H1 (cell line): ENCODE measurements around the gene LRP1-AS.

Experiments
- CBX5 ChIP-seq: fragments of 300-800, 300-1000 bp; sonication (generic); IDR thresholded peaks from 2 replicates; pipeline ENCODE4 v1.7.1; 2016; ENCODE audit warnings: antibody characterized with exemption, low read length, low read depth
- CTCF ChIP-seq, 3 experiments: IDR thresholded peaks; 1 replicate in 2 of 3; 2 replicates in 1 of 3; pipeline versions ENCODE4 v1.5.1 to v1.6.1; 2011; ENCODE audit warnings: low read length in 3 of 3, mild to moderate bottlenecking in 3 of 3, inconsistent platforms in 2 of 3, low read depth in 1 of 3, moderate library complexity in 1 of 3; ENCODE audit not compliant: insufficient read depth in 1 of 3; ENCODE audit errors: control extremely low read depth in 1 of 3
- EZH2 ChIP-seq: fragments of 200-600 bp; sonication (generic); IDR thresholded peaks from 2 replicates; pipeline ENCODE4 v1.7.1; 2012; ENCODE audit warnings: low read depth, mild to moderate bottlenecking, moderate library complexity, low read length, inconsistent platforms; ENCODE audit not compliant: severe bottlenecking
- GABPA ChIP-seq: IDR thresholded peaks from 2 replicates; pipeline ENCODE4 v1.6.1; 2011; ENCODE audit warnings: mild to moderate bottlenecking, low read length, moderate library complexity, borderline replicate concordance; ENCODE audit not compliant: insufficient read depth
- GTF2F1 ChIP-seq: IDR thresholded peaks from 2 replicates; pipeline ENCODE4 v1.6.1; 2012; ENCODE audit warnings: low read depth, low read length, improper control_type of control experiment, borderline replicate concordance
- JUND ChIP-seq: IDR thresholded peaks from 2 replicates; pipeline ENCODE4 v1.6.1; 2011; ENCODE audit warnings: mild to moderate bottlenecking, improper control_type of control experiment, low read length
- POLR2A ChIP-seq, 2 experiments: IDR thresholded peaks; 1 replicate in 1 of 2; 2 replicates in 1 of 2; pipeline ENCODE4 v1.6.1; 2011; ENCODE audit warnings: low read depth in 2 of 2, low read length in 2 of 2, mild to moderate bottlenecking in 2 of 2; ENCODE audit errors: control extremely low read depth in 1 of 2
- SP4 ChIP-seq: IDR thresholded peaks from 2 replicates; pipeline ENCODE4 v1.6.1; 2012; ENCODE audit warnings: low read length, inconsistent platforms
- TCF12 ChIP-seq: IDR thresholded peaks from 2 replicates; pipeline ENCODE4 v1.6.1; 2011; ENCODE audit warnings: low read depth, mild to moderate bottlenecking, low read length
- TEAD4 ChIP-seq: IDR thresholded peaks from 2 replicates; pipeline ENCODE4 v1.6.1; 2012; ENCODE audit warnings: low read depth, low read length, inconsistent platforms, mixed read lengths
- TF ChIP-seq, protein P1 (sequence below): IDR thresholded peaks from 2 replicates; pipeline ENCODE4 v1.6.1; 2011; ENCODE audit warnings: low read depth, mild to moderate bottlenecking, low read length; ENCODE audit not compliant: insufficient read depth
- TF ChIP-seq, protein P2 (sequence below): IDR thresholded peaks from 2 replicates; pipeline ENCODE4 v1.6.1; 2011; ENCODE audit warnings: low read length, improper control_type of control experiment

- no peak for TF ChIP-seq CTCF (IDR thresholded peaks at IDR 0.05; ENCODE audit: control extremely low read depth in 1 of 3, insufficient read depth in 1 of 3, low read depth in 1 of 3, low read length in 3 of 3)
- TF ChIP-seq SP4: no peak
- TF ChIP-seq, protein P1, sequence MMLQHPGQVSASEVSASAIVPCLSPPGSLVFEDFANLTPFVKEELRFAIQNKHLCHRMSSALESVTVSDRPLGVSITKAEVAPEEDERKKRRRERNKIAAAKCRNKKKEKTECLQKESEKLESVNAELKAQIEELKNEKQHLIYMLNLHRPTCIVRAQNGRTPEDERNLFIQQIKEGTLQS: no peak
- no peak for TF ChIP-seq EZH2
- no peak for TF ChIP-seq JUND
- no peak for TF ChIP-seq GTF2F1
- TF ChIP-seq TCF12: no peak
- TF ChIP-seq CBX5: no peak
- no peak for TF ChIP-seq GABPA
- no peak for TF ChIP-seq POLR2A (IDR thresholded peaks at IDR 0.05; ENCODE audit: control extremely low read depth in 1 of 2, low read depth in 2 of 2, low read length in 2 of 2)
- TF ChIP-seq, protein P2, sequence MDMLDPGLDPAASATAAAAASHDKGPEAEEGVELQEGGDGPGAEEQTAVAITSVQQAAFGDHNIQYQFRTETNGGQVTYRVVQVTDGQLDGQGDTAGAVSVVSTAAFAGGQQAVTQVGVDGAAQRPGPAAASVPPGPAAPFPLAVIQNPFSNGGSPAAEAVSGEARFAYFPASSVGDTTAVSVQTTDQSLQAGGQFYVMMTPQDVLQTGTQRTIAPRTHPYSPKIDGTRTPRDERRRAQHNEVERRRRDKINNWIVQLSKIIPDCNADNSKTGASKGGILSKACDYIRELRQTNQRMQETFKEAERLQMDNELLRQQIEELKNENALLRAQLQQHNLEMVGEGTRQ: no peak
- no peak for TF ChIP-seq TEAD4
Measured at GRCh38 chr12:57097554-57097835, 49.9 kb downstream of the LRP1-AS start.
